SHP77 treated with DMSO at 0.1 percent for 48 hours (cell line): Measurements from ENCODE around the gene MAMLD1.

Source experiments
- DNase-seq: peaks from one replicate; lab custom pipeline; 2025; lab: John Stamatoyannopoulos, UW

The MAMLD1 gene

GRCh38 chrX:150502091-150502490 lies 139.0 kb downstream of the MAMLD1 start:
- DNase-seq, result no peak

GRCh38 chrX:150502979-150503897 lies 140.1 kb downstream of the MAMLD1 start:
- DNase-seq, result no peak

- no peak for DNase-seq
These were observed 140.7 kb downstream of the MAMLD1 start for GRCh38 chrX:150503898-150504219.

- no peak for DNase-seq
These were observed 141.5 kb downstream of the MAMLD1 start for GRCh38 chrX:150504397-150505182.

GRCh38 chrX:150506020-150506419 lies 142.9 kb downstream of the MAMLD1 start:
- DNase-seq, result no peak

- no peak for DNase-seq
These were observed 143.4 kb downstream of the MAMLD1 start for GRCh38 chrX:150506486-150506885.

- no peak for DNase-seq
These were observed 144.2 kb downstream of the MAMLD1 start for GRCh38 chrX:150507251-150507856.

- DNase-seq, result no peak
These were observed 144.9 kb downstream of the MAMLD1 start for GRCh38 chrX:150508018-150508417.

GRCh38 chrX:150508451-150509367 lies 145.6 kb downstream of the MAMLD1 start:
- no peak for DNase-seq

GRCh38 chrX:150509703-150510102 lies 146.6 kb downstream of the MAMLD1 start:
- no peak for DNase-seq

GRCh38 chrX:150512461-150512901 lies 149.4 kb downstream of the MAMLD1 start:
- DNase-seq, result no peak

GRCh38 chrX:150513544-150513943 lies 150.4 kb downstream of the MAMLD1 start:
- DNase-seq, result no peak

GRCh38 chrX:150514462-150514861 lies 151.3 kb downstream of the MAMLD1 start:
- no peak for DNase-seq

GRCh38 chrX:150515801-150516200 lies 152.7 kb downstream of the MAMLD1 start:
- no peak for DNase-seq

- DNase-seq, result no peak
These were observed 154.3 kb downstream of the MAMLD1 start for GRCh38 chrX:150517303-150517910.

- DNase-seq, result no peak
These were observed 159.4 kb downstream of the MAMLD1 start for GRCh38 chrX:150522494-150522893.

- DNase-seq, result no peak
These were observed 162.2 kb downstream of the MAMLD1 start for GRCh38 chrX:150525061-150525919.

- no peak for DNase-seq
These were observed 163.6 kb downstream of the MAMLD1 start for GRCh38 chrX:150526692-150527091.

- no peak for DNase-seq
These were observed 164.0 kb downstream of the MAMLD1 start for GRCh38 chrX:150527108-150527507.

- no peak for DNase-seq
These were observed 166.5 kb downstream of the MAMLD1 start for GRCh38 chrX:150529587-150529986.
